NB4 (cell line): Measurements from ENCODE around the gene KCNQ1.

Experiments used
- DNase-seq: peaks from one replicate; pipeline ENCODE4 v3.0.0; 2010; ENCODE audit warnings: low read depth
- H3K4me3 ChIP-seq: one replicate; pipeline ENCODE4 v1.5.1; 2011; ENCODE audit warnings: mild to moderate bottlenecking, low read depth, low read length, moderate library complexity
- CTCF ChIP-seq: IDR thresholded peaks from one replicate; pipeline ENCODE4 v1.5.1; 2012; ENCODE audit warnings: low read depth, low read length
- MYC ChIP-seq: IDR thresholded peaks from 2 replicates; pipeline ENCODE4 v1.6.1; 2011; ENCODE audit warnings: low read depth, low read length
- POLR2A ChIP-seq: IDR thresholded peaks from 2 replicates; pipeline ENCODE4 v1.6.1; 2011; ENCODE audit warnings: mild to moderate bottlenecking; ENCODE audit not compliant: insufficient read length; ENCODE audit errors: extremely low read depth
- TF ChIP-seq, protein P1 (sequence below): IDR thresholded peaks from 2 replicates; pipeline ENCODE4 v1.6.1; 2011; ENCODE audit warnings: low read depth, low read length

KCNQ1 gene

GRCh38 chr11:2790568-2790921 lies 345.7 kb downstream of the KCNQ1 start:
- no peak for DNase-seq
- TF ChIP-seq CTCF = no peak
- TF ChIP-seq, protein P1, sequence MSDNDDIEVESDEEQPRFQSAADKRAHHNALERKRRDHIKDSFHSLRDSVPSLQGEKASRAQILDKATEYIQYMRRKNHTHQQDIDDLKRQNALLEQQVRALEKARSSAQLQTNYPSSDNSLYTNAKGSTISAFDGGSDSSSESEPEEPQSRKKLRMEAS = no peak
- no peak for TF ChIP-seq MYC
- no peak for TF ChIP-seq POLR2A
- H3K4me3 ChIP-seq = no peak overlapping the region

DNA sequence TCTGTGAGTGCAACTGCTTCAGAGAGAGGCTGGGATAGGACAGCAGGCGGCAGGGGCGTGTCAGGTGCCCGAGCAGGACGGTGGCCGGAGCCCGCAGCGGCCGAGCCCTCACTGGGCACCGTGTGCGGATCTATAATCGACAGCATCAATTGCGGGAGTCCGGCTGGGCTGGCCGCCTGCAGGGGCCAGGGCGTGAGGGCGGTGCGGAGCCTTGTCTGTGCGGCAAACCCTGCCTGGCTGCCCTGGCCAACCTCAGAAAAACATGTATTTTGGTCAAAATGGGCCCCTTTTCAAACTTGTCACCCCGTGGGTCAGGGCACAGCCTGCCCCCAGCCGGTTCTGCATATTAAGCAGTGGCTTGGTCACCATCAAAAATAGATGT lies 346.3 kb downstream of the KCNQ1 start:
- H3K4me3 ChIP-seq = no peak overlapping the region
- TF ChIP-seq, protein P1 = no peak
- no peak for TF ChIP-seq CTCF
- no peak for TF ChIP-seq MYC
- no peak for TF ChIP-seq POLR2A
- DNase-seq = no peak

DNA sequence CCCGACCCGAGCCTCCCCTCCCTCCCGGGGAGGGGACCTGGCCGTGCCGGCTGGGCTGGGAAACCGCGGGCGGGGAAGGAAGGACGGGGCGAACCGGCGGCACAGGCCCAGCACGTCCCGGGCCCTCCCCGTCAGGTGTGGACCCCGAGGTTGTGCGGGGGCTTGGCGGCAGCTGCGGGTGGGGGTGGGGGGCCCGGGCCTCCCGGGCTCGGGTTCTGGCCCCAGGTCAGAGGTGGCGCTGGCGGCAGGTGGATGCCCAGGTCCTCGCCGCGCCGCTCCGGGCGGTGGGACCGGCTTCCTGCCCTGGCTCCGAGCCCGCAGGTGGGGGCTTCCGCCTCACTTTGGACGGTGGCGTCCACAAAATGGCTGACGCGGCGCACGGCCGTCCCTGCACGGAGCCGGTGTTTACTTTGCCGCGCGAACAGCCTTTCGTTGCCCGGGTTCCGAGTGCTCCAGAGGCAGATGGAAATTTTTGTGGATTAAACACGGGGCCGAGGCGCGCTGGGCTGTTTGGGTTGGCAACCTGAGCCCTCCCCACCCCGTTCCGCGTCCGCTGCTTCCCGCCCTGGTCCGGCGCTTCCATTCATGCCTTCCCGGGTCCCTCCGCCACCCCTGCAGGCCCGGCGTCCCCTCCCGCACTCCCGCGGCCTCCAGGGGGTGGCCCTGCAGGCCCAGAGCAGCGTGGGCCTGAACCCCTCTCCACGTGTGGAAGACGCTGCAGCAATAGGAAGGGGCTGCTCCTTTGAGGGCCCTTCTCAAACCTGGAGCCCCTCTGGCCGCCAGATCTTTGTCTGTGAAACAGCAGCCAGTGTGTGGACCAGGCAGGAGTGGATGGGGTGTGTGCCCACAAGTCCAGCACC lies 346.9 kb downstream of the KCNQ1 start:
- H3K4me3 ChIP-seq = no peak overlapping the region
- no peak for DNase-seq
- no peak for TF ChIP-seq MYC
- no peak for TF ChIP-seq POLR2A

DNA sequence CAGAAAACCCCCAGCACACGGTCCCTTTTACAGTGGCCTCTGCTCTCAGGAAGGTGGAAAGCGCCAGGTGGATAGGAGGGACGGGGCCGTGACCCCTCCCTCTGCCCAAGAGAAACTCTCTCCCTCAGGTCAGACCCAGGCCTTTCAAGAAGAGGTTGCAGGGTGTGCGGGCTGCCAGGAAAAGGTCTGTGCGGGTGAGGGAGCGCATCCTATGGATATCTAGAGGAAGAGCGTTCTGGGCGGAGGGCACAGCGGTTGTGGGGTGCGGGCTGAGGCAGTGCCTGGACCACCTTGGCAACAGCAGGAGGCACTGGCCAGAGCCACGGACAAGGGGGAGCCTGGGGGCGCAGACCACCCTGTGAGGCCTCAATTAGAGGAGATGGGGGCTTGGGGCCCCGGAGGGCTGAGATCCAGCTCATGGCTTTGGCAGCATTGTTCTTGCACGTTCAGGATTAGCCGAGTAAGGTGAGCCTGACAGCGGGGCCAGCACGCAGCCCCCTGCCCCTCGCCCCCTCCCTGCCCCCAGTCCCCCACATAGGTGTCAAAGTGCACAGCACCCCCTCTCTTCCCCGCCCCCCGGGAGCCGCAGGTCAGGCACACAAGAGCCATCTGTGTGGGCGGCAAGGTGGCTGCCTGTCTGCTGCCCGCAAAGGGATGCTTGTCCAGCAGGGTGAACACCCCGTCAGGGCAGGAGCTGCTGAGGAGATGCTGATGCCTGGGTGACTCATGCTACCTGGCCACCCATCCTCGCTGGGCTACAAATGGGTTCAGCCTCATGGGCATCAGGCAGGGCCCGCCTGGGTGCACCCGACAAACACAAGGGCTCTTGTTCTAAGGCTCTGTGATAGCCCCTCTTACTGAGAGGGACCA lies 347.8 kb downstream of the KCNQ1 start:
- DNase-seq = no peak
- TF ChIP-seq CTCF = no peak
- TF ChIP-seq, protein P1 = no peak
- TF ChIP-seq POLR2A = no peak
- no peak overlapping the region for H3K4me3 ChIP-seq

GRCh38 chr11:2793701-2794045 lies 348.9 kb downstream of the KCNQ1 start:
- no peak for TF ChIP-seq POLR2A
- no peak for TF ChIP-seq CTCF
- TF ChIP-seq, protein P1 = no peak
- no peak for TF ChIP-seq MYC
- no peak for DNase-seq

More at GRCh38 chr11:2793701-2794045, 348.9 kb downstream of the KCNQ1 start:
- H3K4me3 ChIP-seq = no peak overlapping the region
